A673 (cell line): ENCODE data around the gene DIPK1A. TPM values are rescaled to one million over a fixed set of nuclear protein-coding genes. Genes with fewer than 3 reads are reported as not detected.

Experiments
- BruUV-seq: library from RNA; stranded (reverse); fragments of 400-500 nt; replicated peaks from 2 replicates; lab custom pipeline; 2021; lab: Mats Ljungman, UMichigan
- CTCF ChIA-PET: fragments of 300-600 bp; sonication (Branson Sonifier 250); formaldehyde crosslinking; loops from one replicate; lab custom pipeline; 2022; ENCODE audit warnings: antibody characterized with exemption; lab: Charles Lee
- POLR2A ChIA-PET: fragments of 300-600 bp; sonication (Branson Sonifier 250); formaldehyde crosslinking; loops from one replicate; lab custom pipeline; 2022; ENCODE audit warnings: antibody characterized with exemption; ENCODE audit not compliant: low non-redundant PET; lab: Charles Lee
- DNase-seq: peaks from one replicate; pipeline ENCODE4 v3.0.0-alpha.2; 2015; ENCODE audit warnings: low spot score
- H3K27ac ChIP-seq: fragments of 200-600 bp; sonication (generic); 2 replicates; pipeline ENCODE4 v1.5.1; 2016; ENCODE audit warnings: mixed run types, low read depth, mild to moderate bottlenecking, mixed read lengths, antibody characterized with exemption, low read length; ENCODE audit not compliant: poor library complexity, severe bottlenecking
- H3K27me3 ChIP-seq: fragments of 200-600 bp; sonication (generic); replicated peaks from 2 replicates; pipeline ENCODE4 v1.6.1; 2017; ENCODE audit warnings: mixed run types, low read depth, mild to moderate bottlenecking, mixed read lengths, antibody characterized with exemption, low read length; ENCODE audit not compliant: insufficient read depth, poor library complexity
- H3K36me3 ChIP-seq: fragments of 200-600 bp; sonication (generic); 2 replicates; pipeline ENCODE4 v1.6.1; 2016; ENCODE audit warnings: mixed run types, mild to moderate bottlenecking, mixed read lengths, antibody characterized with exemption, low read length; ENCODE audit not compliant: insufficient read depth, poor library complexity, severe bottlenecking
- H3K4me1 ChIP-seq: fragments of 200-600 bp; sonication (generic); 2 replicates; pipeline ENCODE4 v1.6.1; 2017; ENCODE audit warnings: mixed run types, mild to moderate bottlenecking, mixed read lengths, antibody characterized with exemption, low read length; ENCODE audit not compliant: insufficient read depth, poor library complexity, severe bottlenecking
- H3K4me3 ChIP-seq: fragments of 200-600 bp; sonication (generic); 2 replicates; pipeline ENCODE4 v1.5.1; 2016; ENCODE audit warnings: low read depth, mixed run types, mild to moderate bottlenecking, mixed read lengths, low read length; ENCODE audit not compliant: poor library complexity, severe bottlenecking
- H3K9me3 ChIP-seq: fragments of 200-600 bp; sonication (generic); 2 replicates; pipeline ENCODE4 v1.6.1; 2016; ENCODE audit warnings: mixed run types, low read depth, mild to moderate bottlenecking, mixed read lengths, antibody characterized with exemption, low read length; ENCODE audit not compliant: poor library complexity, severe bottlenecking
- CTCF ChIP-seq: fragments of 300-800, 200-600 bp; sonication (generic); conservative IDR thresholded peaks from 2 replicates; pipeline ENCODE4 v1.5.1; 2017; ENCODE audit warnings: low read depth, mild to moderate bottlenecking, antibody characterized with exemption, low read length, moderate library complexity, mixed read lengths
- EZH2 ChIP-seq: fragments of 200-600 bp; sonication (generic); IDR thresholded peaks from 2 replicates; pipeline ENCODE4 v1.6.1; 2017; ENCODE audit warnings: borderline replicate concordance, low read depth, mild to moderate bottlenecking, mixed read lengths, antibody characterized with exemption, low read length; ENCODE audit not compliant: poor library complexity, severe bottlenecking
- intact Hi-C: fragments of 100-400 bp; cut with micrococcal nuclease; formaldehyde crosslinking; loops from one replicate; pipeline ENCODE4 v1.10.0; 2022; ENCODE audit not compliant: unreplicated experiment
- total RNA-seq: library from RNA; stranded (reverse); gene quantifications from 2 replicates; pipeline ENCODE4 v1.2.3, GENCODE V29; 2021

DIPK1A gene
- total RNA-seq, 1 experiment from 2014 or later, result 10.9 TPM

- POLR2A ChIA-PET, result no interaction called here
- H3K27me3 ChIP-seq, result no peaks in the 10 kb centered on the region
- peak overlapping the region; percentile 94 for H3K4me3 ChIP-seq
- H3K4me1 ChIP-seq, result peaks cover 25% of the 10 kb centered on the region
- BruUV-seq, result no TSS peak
- peak overlapping the region; percentile 95 for H3K27ac ChIP-seq
- TF ChIP-seq CTCF, result no peak
- TF ChIP-seq EZH2, result no peak
- intact Hi-C loops, result no loop called here
- peaks cover 61% of the 10 kb centered on the region for H3K36me3 ChIP-seq
- no peaks in the 10 kb centered on the region for H3K9me3 ChIP-seq
- CTCF ChIA-PET, result no interaction called here
- DNase-seq, result no peak
These were observed 127.4 kb downstream of the DIPK1A start for GRCh38 chr1:92833840-92834239.

GRCh38 chr1:92832537-92833114, 128.6 kb downstream of the DIPK1A start:
- no peak for DNase-seq
- ChIA-PET CTCF (interaction anchor here (0.6 to 1.8 kb wide), 2 partner anchors 14 to 36 kb away, joined by 3 to 10 read pairs; no protein-coding TSS in a partner anchor), POLR2A (no interaction called here)
- no TSS peak for BruUV-seq
- intact Hi-C loops, result no loop called here
- H3K36me3 ChIP-seq, result peaks cover 49% of the 10 kb centered on the region
- H3K9me3 ChIP-seq, result no peaks in the 10 kb centered on the region
- H3K4me1 ChIP-seq, result peaks cover 25% of the 10 kb centered on the region
- H3K4me3 ChIP-seq, result peak overlapping the region; percentile 94
- no peaks in the 10 kb centered on the region for H3K27me3 ChIP-seq
- no peak for TF ChIP-seq EZH2
- TF ChIP-seq CTCF, result no peak
- peak overlapping the region; percentile 95 for H3K27ac ChIP-seq

- peaks cover 43% of the 10 kb centered on the region for H3K36me3 ChIP-seq
- TF ChIP-seq EZH2, result no peak
- peak; percentile 96 for TF ChIP-seq CTCF
- ChIA-PET POLR2A (interaction anchor here (0.6 to 0.7 kb wide), 2 partner anchors 18 to 44 kb away, joined by 5 to 6 read pairs; no protein-coding TSS in a partner anchor), CTCF (interaction anchor here (0.6 to 1.8 kb wide), 4 partner anchors 13 to 83 kb away, joined by 3 to 10 read pairs (median 3); no protein-coding TSS in a partner anchor)
- peaks cover 25% of the 10 kb centered on the region for H3K4me1 ChIP-seq
- BruUV-seq, result no TSS peak
- H3K27me3 ChIP-seq, result no peaks in the 10 kb centered on the region
- no peaks in the 10 kb centered on the region for H3K9me3 ChIP-seq
- peak within 1 kb of the TSS; percentile 94 for H3K4me3 ChIP-seq
- peak within 1 kb of the TSS; percentile 95 for H3K27ac ChIP-seq
- DNase-seq, result peak; percentile 99
- intact Hi-C loops, result no loop called here
These were observed 129.3 kb downstream of the DIPK1A start, which contains the start of gene RPL5 for GRCh38 chr1:92831762-92832536. Gene RPL5, plus strand, starts transcription at chr1:92832040. Its CDS starts 75 bp downstream, at chr1:92832115.
